HL-60/S4 treated with phorbol 12-myristate 13-acetate at 8.2 ng/mL for 4 days and 3 days (cell line): Measurements from ENCODE around the gene PSG1.
"Not testable (repeated sequence)": the region's sequence is repeated elsewhere in the genome, so short reads cannot be mapped to it uniquely, and the experiment has no call there.

Experiments
- in situ Hi-C: fragments of 300-500 bp; cut with MboI; formaldehyde crosslinking; loops from 2 replicates; pipeline ENCODE4 v1.15.0; 2022; ENCODE audit warnings: low sequenced_read_pairs

PSG1 gene

GRCh38 chr19:42882010-42882409 is 2.5 kb upstream of the PSG1 start:
- in situ Hi-C loops, result not testable (repeated sequence)

GRCh38 chr19:42881279-42881678 is 1.8 kb upstream of the PSG1 start:
- in situ Hi-C loops, result not testable (repeated sequence)

- in situ Hi-C loops, result not testable (repeated sequence)
Observed at GRCh38 chr19:42880621-42881020, 1.1 kb upstream of the PSG1 start.

DNA sequence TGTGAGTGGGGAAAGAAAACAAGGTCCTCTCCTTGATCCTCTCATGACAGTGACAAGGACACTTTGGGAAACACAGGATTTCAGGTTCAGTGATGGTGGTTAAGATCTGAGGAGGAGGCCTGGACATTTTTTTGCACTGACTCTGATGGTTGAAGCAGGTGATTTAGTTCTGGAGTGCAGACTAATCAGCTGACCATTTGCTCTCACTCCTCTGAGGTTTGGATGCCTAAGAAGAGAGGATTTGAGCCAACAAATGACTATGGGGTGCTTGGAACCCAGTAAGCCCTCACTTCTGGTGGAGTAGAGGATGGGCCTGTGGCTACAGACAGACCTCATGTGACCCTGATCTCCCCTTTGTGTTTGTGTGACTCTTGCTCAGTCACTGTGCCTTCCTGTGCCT is 2.9 kb downstream of the PSG1 start:
- in situ Hi-C loops, result not testable (repeated sequence)

DNA sequence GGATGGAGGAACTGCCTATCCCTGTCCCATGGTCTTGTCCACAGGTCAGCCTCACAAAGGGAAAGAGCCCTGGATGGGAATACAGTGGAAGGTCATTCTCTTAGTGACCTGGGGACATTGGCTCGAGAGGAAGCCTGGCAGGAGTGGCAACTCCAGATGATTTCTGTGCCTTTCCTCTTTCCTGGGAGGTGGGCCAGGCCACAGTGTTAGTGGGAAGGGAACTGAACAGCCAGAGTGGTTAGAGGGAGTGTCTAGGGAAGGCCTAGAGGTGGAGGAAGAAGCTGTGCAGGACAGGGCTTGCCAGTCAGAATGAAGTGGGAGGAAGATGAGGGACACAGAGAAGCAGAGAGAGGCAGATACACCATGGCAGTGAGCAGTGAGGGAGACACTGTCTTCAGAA is 3.6 kb downstream of the PSG1 start:
- in situ Hi-C loops, result not testable (repeated sequence)

- in situ Hi-C loops, result not testable (repeated sequence)
Observed at GRCh38 chr19:42874901-42875813, 4.4 kb downstream of the PSG1 start.

DNA sequence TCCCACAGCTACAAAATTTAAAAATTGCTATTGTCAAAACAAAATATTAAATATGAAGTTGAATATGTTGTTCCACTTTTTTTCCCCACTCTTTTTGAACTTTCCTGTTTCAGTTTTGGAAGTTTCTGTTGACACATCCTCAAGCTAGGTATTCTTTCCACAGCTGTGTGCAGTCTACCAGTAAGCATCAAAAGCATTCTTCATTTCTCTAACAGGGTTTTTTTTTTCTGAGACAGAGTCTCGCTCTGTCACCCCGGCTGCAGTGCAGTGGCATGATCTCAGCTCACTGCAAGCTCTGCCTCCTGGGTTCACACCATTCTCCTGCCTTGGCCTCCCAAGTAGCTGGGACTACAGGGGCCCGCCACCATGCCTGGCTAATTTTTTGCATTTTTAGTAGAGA is 5.4 kb downstream of the PSG1 start:
- in situ Hi-C loops, result not testable (repeated sequence)

GRCh38 chr19:42872608-42873007 is 6.9 kb downstream of the PSG1 start:
- in situ Hi-C loops, result no loop called here

GRCh38 chr19:42857544-42857867 is 22.0 kb downstream of the PSG1 start:
- in situ Hi-C loops, result no loop called here

DNA sequence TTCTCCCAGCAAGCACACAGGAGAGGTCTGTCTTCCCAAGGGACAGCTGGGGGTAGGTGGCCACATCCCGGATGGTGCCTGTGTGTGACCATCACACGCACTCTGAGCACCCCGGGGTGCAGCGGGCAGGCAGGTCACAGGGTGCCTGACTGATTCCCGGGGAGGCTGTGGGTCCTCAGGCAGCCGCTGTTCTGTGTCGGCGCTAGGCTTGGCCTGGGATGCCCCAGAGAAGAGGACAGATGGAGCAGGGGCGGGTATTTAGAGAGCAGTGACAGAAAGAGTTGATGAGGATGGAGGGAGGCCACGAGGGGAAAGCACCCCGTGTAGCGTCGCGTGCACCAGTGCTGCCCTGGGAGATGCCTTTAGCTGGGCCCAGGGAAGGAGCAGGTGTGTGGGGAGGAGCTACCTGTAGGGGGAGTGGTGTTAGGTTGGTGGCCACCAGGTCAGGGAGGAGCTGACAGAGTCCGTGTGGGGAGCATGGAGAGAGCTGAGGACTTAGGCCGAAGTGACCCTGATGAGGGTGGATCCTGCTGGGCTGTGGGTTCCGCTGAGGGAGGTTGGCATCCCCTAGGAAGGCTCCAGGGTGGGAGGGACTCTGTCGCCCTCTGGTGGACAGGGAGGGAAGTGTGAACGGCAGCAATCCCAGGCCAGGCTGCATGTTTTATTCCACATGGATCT is 22.5 kb downstream of the PSG1 start:
- in situ Hi-C loops, result not testable (repeated sequence)

GRCh38 chr19:42854745-42855144 is 24.8 kb downstream of the PSG1 start:
- in situ Hi-C loops, result not testable (repeated sequence)

DNA sequence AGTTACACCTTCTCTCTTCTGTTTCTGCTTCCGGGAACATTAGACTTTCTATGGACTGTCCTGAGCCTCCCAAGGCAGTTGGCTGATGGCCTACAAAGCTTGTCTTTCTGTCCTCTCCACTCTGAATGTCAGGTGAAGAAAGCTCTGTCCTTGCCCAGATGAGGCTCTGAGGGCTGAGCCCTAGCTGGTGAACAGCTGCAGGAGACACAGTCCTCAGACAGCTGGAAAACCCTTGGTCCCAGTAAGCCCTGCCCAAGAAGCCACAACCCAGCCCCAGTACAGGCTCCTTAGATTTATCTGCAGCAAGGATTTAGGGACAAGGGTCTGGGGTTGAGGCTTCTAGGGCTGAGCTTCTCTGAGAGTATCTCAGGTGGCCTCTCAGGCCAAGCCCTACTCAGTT is 26.3 kb downstream of the PSG1 start:
- in situ Hi-C loops, result not testable (repeated sequence)

DNA sequence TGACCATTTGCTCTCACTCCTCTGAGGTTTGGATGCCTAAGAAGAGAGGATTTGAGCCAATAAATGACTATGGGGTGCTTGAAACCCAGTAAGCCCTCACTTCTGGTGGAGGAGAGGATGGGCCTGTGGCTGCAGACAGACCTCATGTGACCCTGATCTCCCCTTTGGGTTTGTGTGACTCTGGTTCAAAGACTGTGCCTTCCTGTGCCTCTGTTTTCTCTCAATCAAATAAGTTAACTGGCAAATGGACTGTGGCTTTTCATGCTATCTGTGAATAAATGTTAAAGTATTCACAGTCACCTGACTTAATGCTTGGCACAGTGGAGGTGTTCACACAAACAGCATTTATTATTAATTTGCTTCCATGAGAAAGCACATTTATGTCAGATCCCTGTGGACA is 26.7 kb downstream of the PSG1 start:
- in situ Hi-C loops, result not testable (repeated sequence)

DNA sequence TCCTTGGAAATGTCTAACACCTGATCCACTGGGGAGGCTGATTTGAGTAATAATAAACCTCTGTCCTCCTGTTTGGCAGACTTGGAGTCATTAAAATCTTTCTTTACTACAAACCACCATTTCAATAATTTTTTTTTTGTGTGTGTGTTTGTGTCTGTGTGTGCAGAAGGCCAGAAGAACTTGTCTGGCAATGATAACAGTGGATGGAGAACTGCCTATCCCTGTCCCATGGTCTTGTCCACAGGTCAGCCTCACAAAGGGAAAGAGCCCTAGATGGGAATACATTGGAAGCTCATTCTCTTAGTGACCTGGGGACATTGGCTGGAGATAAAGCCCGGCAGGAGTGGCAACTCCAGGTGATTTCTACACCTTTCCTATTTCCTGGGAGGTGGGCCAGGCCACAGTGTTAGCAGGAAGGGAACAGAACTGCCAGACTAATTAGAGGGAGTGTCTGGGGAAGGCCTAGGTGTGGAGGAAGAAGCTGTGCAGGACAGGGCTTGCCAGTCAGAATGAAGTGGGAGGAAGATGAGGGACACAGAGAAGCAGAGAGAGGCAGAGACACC is 27.7 kb downstream of the PSG1 start:
- in situ Hi-C loops, result not testable (repeated sequence)

- in situ Hi-C loops, result no loop called here
Observed at GRCh38 chr19:42850981-42851717, 28.4 kb downstream of the PSG1 start.

DNA sequence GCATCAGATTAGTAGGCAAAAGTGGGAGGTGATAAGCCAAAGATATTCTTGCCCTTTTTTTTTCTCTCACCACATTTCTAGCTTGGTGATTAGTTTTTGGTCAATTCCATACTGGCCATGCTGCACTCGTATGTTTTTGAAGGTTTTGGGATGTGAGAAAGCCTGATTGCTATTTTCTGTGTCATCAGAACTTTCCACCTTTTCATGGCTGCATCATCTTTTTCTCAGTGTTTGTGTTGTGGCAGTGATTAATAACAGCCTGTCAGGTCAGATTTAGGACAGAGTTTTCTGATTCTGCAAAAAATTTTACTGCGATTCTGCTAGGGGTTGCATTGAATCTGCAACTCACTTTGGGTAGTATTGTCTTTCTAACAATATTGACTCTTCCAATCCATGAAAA is 32.9 kb downstream of the PSG1 start:
- in situ Hi-C loops, result no loop called here

DNA sequence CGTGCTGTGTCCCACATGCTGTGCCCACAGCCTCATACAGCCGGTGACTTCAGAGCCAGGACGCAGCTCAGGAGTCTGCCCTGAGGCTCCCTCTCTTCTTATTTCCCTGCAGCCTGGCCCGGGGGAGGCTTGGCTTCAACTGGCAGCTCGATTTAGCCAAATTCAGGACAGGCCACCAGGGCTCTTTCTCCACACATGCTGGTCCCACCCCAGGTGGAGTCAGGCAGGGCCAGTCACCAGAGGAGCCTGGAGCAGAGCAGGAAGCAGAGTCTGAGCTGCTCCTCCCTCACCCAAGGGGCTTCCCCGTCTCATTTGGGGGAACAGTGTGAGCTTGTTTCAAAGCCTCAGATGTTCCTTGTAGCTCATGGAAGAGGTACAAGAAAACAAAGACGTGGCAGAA is 35.9 kb downstream of the PSG1 start:
- in situ Hi-C loops, result not testable (repeated sequence)

- in situ Hi-C loops, result not testable (repeated sequence)
Observed at GRCh38 chr19:42832746-42833442, 46.6 kb downstream of the PSG1 start.

- in situ Hi-C loops, result not testable (repeated sequence)
Observed at GRCh38 chr19:42832023-42832680, 47.4 kb downstream of the PSG1 start.
